A549 (cell line): ENCODE measurements around the gene CDK18. TPM values are rescaled to one million over a fixed set of nuclear protein-coding genes. Genes with fewer than 3 reads are reported as not detected.

Source experiments
- ATAC-seq, 2 experiments: fragments of 200-7000 bp in 1 of 2; fragments of >200 bp in 1 of 2; cut with Nextera tagmentation in 1 of 2; cut with Tn5 transposase in 1 of 2; 3 replicates each; pipeline versions ENCODE4 v1.8.0 to v1.9.1; 2018 to 2020; ENCODE audit warnings: mild to moderate bottlenecking in 1 of 2, moderate library complexity in 1 of 2
- CTCF ChIA-PET: fragments of 300-600 bp; sonication (Branson Sonifier 250); formaldehyde crosslinking; extraction: SDS; loops from one replicate; lab custom pipeline; 2021; ENCODE audit warnings: antibody characterized with exemption, inconsistent platforms; lab: Yijun Ruan, JAX
- POLR2A ChIA-PET: fragments of 350-600 bp; formaldehyde crosslinking; extraction: SDS; loops from one replicate; lab custom pipeline; 2021; ENCODE audit warnings: antibody characterized with exemption, inconsistent platforms; lab: Yijun Ruan, JAX
- DNase-seq, 2 experiments: peaks; one replicate each; pipeline versions ENCODE4 v3.0.0 to v3.0.0-alpha.2; 2011 to 2016; ENCODE audit warnings: low read depth in 1 of 2, low spot score in 1 of 2
- FAIRE-seq: peaks from 2 replicates; lab custom pipeline; 2011; peaks lifted over from hg19 to GRCh38; lab: Jason Lieb, UNC
- H3K27ac ChIP-seq, 2 experiments: fragments of >200 bp; sonication (Bioruptor Twin); formaldehyde crosslinking; 3 replicates each; pipeline ENCODE4 v1.5.1; 2016 to 2017
- H3K4me1 ChIP-seq: fragments of >200 bp; sonication (Bioruptor Twin); formaldehyde crosslinking; 3 replicates; pipeline ENCODE4 v1.6.1; 2016
- H3K4me2 ChIP-seq: fragments of >200 bp; sonication (Bioruptor Twin); formaldehyde crosslinking; 3 replicates; pipeline ENCODE4 v1.6.1; 2016
- H3K4me3 ChIP-seq: fragments of >200 bp; sonication (Bioruptor Twin); formaldehyde crosslinking; 3 replicates; pipeline ENCODE4 v1.5.1; 2016
- H3K9me3 ChIP-seq: fragments of >200 bp; sonication (Bioruptor Twin); formaldehyde crosslinking; 3 replicates; pipeline ENCODE4 v1.6.1; 2016
- CBX2 ChIP-seq: fragments of 200-600 bp; sonication (generic); IDR thresholded peaks from 2 replicates; pipeline ENCODE4 v1.6.1; 2016; ENCODE audit warnings: low read depth, mild to moderate bottlenecking, borderline replicate concordance
- CBX8 ChIP-seq: fragments of 200-600 bp; sonication (generic); IDR thresholded peaks from 2 replicates; pipeline ENCODE4 v1.6.1; 2016
- CEBPB ChIP-seq, 2 experiments: fragments of >200 bp in 1 of 2; sonication (Bioruptor Twin) in 1 of 2; formaldehyde crosslinking in 1 of 2; IDR thresholded peaks; 2 replicates each; pipeline ENCODE4 v1.6.1; 2012 to 2016
- CHD2 ChIP-seq: fragments of 150-350 bp; IDR thresholded peaks from 2 replicates; pipeline ENCODE4 v1.6.1; 2014; ENCODE audit warnings: low read length; ENCODE audit not compliant: partially characterized antibody
- EHF ChIP-seq: fragments of 250-450 bp; sonication (Bioruptor Pico); IDR thresholded peaks from 2 replicates; pipeline ENCODE4 v1.5.0; 2020; ENCODE audit warnings: mild to moderate bottlenecking
- EHMT2 ChIP-seq: fragments of 200-600 bp; sonication (generic); IDR thresholded peaks from 2 replicates; pipeline ENCODE4 v1.6.1; 2016; ENCODE audit warnings: antibody characterized with exemption, low read depth, mild to moderate bottlenecking, moderate library complexity
- EP300 ChIP-seq, 2 experiments: fragments of >200 bp; sonication (Bioruptor Twin); formaldehyde crosslinking; IDR thresholded peaks; 2 replicates in 1 of 2; 3 replicates in 1 of 2; pipeline ENCODE4 v1.6.1; 2016 to 2017
- GATA3 ChIP-seq: IDR thresholded peaks from 2 replicates; pipeline ENCODE4 v1.6.1; 2012; ENCODE audit warnings: borderline replicate concordance
- JUNB ChIP-seq: fragments of >200 bp; sonication (Bioruptor Twin); formaldehyde crosslinking; IDR thresholded peaks from 2 replicates; pipeline ENCODE4 v1.6.1; 2016
- KDM5A ChIP-seq: fragments of 200-600 bp; sonication (generic); IDR thresholded peaks from 2 replicates; pipeline ENCODE4 v1.6.1; 2016; ENCODE audit warnings: antibody characterized with exemption, mild to moderate bottlenecking
- NPAS2 ChIP-seq: fragments of 250-450 bp; sonication (Bioruptor Pico); IDR thresholded peaks from 2 replicates; pipeline ENCODE4 v1.8.0; 2022; ENCODE audit warnings: mild to moderate bottlenecking, moderate library complexity, borderline replicate concordance
- POLR2AphosphoS2 ChIP-seq: conservative IDR thresholded peaks from 2 replicates; pipeline ENCODE4 v1.6.1; 2012; ENCODE audit warnings: low read length, improper control_type of control experiment, inconsistent platforms
- RFX5 ChIP-seq: fragments of 450-650 bp; IDR thresholded peaks from 2 replicates; pipeline ENCODE4 v1.7.1; 2014; ENCODE audit warnings: antibody characterized with exemption, mild to moderate bottlenecking, moderate library complexity
- ZNF302 ChIP-seq: fragments of 250-450 bp; sonication (Bioruptor Pico); IDR thresholded peaks from 2 replicates; pipeline ENCODE4 v1.9.0; 2021; ENCODE audit warnings: inconsistent platforms, mild to moderate bottlenecking, moderate library complexity
- ZSCAN20 ChIP-seq: fragments of 250-450 bp; sonication (Bioruptor Pico); IDR thresholded peaks from 2 replicates; pipeline ENCODE4 v1.8.0; 2022; ENCODE audit warnings: mild to moderate bottlenecking, moderate library complexity
- WGBS: methylation state at CpG from one replicate; pipeline ENCODE4 v1.1.6; 2017; ENCODE audit errors: missing lambda C conversion rate; 5-methylcytosine and 5-hydroxymethylcytosine counted together
- polyA plus RNA-seq, 4 experiments: library from polyadenylated mRNA; depleted of rRNA in 3 of 4; stranded (reverse); fragments of >200 nt; fragmentation: RNase III in 1 of 4; extraction: RNeasy Plus Mini Kit Qiagen cat#74134 plus additional on column Dnase treatment in 1 of 4; gene quantifications; 2 replicates in 3 of 4; 3 replicates in 1 of 4; pipeline ENCODE4 v1.2.3, GENCODE V29; 2011 to 2017
- TF ChIP-seq, protein P1 (sequence below): IDR thresholded peaks from 2 replicates; pipeline ENCODE4 v1.6.1; 2012
- TF ChIP-seq, protein P2 (sequence below): fragments of >200 bp; sonication (Bioruptor Twin); formaldehyde crosslinking; IDR thresholded peaks from 2 replicates; pipeline ENCODE4 v1.6.1; 2016
- TF ChIP-seq, protein P3 (sequence below): fragments of 250-450 bp; sonication (Bioruptor Pico); IDR thresholded peaks from 2 replicates; pipeline ENCODE4 v1.5.0; 2020; ENCODE audit warnings: low read depth, mild to moderate bottlenecking, moderate library complexity
- TF ChIP-seq, protein P4 (sequence below): fragments of 450-650 bp; IDR thresholded peaks from 2 replicates; pipeline ENCODE4 v1.6.1; 2014; ENCODE audit warnings: antibody characterized with exemption
- TF ChIP-seq, protein P5 (sequence below): fragments of >200 bp; sonication (Bioruptor Twin); formaldehyde crosslinking; IDR thresholded peaks from 3 replicates; pipeline ENCODE4 v1.6.1; 2016
- TF ChIP-seq, protein P6 (sequence below): fragments of 150-350 bp; IDR thresholded peaks from 2 replicates; pipeline ENCODE4 v1.6.1; 2014; ENCODE audit warnings: low read depth, mild to moderate bottlenecking, low read length

The CDK18 gene
- polyA plus RNA-seq, 2 of the 4 experiments (the other 2 are of a cell fraction), result 0.75 to 2.0 TPM

DNA sequence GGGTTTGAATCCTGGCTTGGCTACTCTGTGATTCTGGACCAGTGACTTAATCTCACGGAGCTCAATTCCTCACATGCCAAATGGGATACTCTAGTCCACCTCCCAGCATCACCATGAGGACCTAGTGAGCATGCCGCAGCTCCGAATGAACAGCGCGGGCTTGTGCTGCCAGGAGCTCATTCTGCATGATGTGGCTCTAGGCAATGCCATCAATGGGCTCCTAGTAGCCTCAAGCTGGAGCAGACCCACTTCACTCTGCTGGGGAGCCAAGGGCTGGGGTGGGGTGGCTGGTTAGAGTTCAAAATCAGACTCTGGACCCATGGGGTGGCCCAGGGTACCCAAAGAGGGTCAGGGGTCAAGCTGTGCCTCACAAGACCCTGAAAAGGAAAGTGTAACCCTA, 41.5 kb downstream of the CDK18 start:
- DNase-seq, result no peak
- Histone ChIP-seq H3K27ac (no peak overlapping the region), H3K4me2 (no peak overlapping the region), H3K9me3 (no peaks in the 10 kb centered on the region)
- CTCF ChIA-PET, result interaction anchor here (0.8 to 3.6 kb wide), 5 partner anchors 11 to 112 kb away, joined by 3 to 16 read pairs (median 6); no protein-coding TSS in a partner anchor
- FAIRE-seq, result no peak
- TF ChIP-seq EHF (CRISPR knock-in tag), result no peak
- TF ChIP-seq, all 56 proteins: peak for 0
- H3K4me1 ChIP-seq, result peaks cover 9% of the 10 kb centered on the region; the same call in 2 of the 3 replicates
- H3K4me3 ChIP-seq, result no peak overlapping the region
- POLR2A ChIA-PET, result no interaction called here
- no peak for ATAC-seq
- 78% methylated on average over 5 of the region's 5 CpGs for WGBS

DNA sequence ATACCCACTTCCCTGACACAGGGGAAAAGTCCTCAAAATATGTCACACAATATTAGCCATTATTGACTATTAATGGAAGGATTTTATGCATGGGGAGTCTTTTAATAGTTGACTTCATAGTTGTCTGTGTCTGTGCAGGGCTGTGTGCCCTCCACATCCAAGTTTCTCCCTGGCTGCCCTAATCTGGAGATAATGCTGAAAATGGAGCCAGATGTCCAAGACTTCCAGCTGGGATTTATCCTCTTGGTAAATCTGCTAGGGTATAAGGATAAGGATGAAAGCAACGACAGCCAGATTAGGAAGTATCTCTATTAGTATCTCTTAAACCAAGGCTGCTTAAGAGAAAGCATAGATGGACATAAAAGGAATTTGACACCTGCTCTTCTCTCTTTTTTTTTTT, 42.1 kb downstream of the CDK18 start:
- H3K9me3 ChIP-seq, result no peaks in the 10 kb centered on the region
- peaks cover 9% of the 10 kb centered on the region; the same call in 2 of the 3 replicates for H3K4me1 ChIP-seq
- no peak for ATAC-seq
- TF ChIP-seq GATA3, result no peak
- no peak for TF ChIP-seq CBX8
- no peak for TF ChIP-seq KDM5A
- TF ChIP-seq NPAS2 (CRISPR knock-in tag), result no peak
- TF ChIP-seq, all 56 proteins: peak for 0
- 88% methylated on average over 1 of the region's 1 CpG for WGBS
- CTCF ChIA-PET, result interaction anchor here (0.8 to 3.6 kb wide), 5 partner anchors 10 to 112 kb away, joined by 3 to 16 read pairs (median 6); no protein-coding TSS in a partner anchor
- DNase-seq (no peak), FAIRE-seq (no peak)
- H3K4me3 ChIP-seq, result no peak overlapping the region
- H3K27ac ChIP-seq, result no peak overlapping the region
- POLR2A ChIA-PET, result no interaction called here
- H3K4me2 ChIP-seq, result no peak overlapping the region

DNA sequence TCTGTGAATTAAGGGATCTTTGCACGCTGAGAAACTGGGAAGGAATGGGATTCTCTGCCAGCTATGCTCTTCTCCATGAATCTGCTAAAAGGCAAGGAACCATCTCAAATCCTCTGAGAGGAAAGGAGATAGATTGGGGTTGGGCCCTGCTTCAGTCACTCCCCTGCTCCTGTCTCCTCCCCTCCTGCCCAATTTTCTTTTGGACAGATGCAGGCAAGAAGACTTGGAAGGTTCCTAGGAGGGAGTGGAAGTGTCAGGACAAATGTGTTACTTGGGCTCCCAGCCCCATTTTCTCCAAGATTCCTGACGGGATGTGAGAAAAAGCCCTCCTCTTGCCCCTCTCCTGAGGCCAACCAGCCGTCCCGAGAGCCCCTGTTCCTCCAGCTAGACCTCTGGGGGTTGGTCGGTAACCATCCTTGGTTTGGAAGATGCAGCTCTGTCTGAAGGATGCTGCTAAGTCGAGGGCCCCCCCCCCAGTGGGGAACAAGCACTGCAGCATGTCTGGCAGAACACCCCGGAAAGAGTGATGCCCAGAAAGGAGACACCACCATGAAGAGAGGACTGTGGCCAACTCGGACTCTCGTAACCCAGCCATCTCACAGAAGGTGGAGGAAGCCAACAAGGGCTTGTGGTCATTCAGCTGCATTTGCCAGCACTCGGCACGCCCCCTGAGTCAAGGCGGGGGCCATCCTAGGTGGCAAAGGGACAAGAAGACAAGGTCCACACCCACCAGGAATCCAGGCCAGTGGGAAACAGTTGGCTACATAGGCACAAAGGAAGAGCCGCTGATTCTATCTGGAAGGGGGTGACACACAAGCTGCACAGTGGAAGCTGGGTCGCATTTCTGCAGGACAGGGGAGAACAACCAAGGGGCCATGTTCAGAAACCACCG, 43.7 kb downstream of the CDK18 start:
- no peak for FAIRE-seq
- ChIA-PET CTCF (interaction anchor here (1.2 to 3.9 kb wide), 5 partner anchors 19 to 151 kb away, joined by 3 to 25 read pairs (median 12); no protein-coding TSS in a partner anchor), POLR2A (no interaction called here)
- Histone ChIP-seq H3K27ac (no peak overlapping the region), H3K4me2 (no peak overlapping the region), H3K4me3 (no peak overlapping the region), H3K9me3 (no peaks in the 10 kb centered on the region), H3K4me1 (peaks cover 9% of the 10 kb centered on the region; the same call in 2 of the 3 replicates)
- 49% methylated on average over 15 of the region's 15 CpGs for WGBS
- TF ChIP-seq, protein P1, sequence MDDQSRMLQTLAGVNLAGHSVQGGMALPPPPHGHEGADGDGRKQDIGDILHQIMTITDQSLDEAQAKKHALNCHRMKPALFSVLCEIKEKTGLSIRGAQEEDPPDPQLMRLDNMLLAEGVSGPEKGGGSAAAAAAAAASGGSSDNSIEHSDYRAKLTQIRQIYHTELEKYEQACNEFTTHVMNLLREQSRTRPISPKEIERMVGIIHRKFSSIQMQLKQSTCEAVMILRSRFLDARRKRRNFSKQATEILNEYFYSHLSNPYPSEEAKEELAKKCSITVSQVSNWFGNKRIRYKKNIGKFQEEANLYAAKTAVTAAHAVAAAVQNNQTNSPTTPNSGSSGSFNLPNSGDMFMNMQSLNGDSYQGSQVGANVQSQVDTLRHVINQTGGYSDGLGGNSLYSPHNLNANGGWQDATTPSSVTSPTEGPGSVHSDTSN, result no peak
- TF ChIP-seq, protein P2, sequence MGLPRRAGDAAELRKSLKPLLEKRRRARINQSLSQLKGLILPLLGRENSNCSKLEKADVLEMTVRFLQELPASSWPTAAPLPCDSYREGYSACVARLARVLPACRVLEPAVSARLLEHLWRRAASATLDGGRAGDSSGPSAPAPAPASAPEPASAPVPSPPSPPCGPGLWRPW, result no peak
- TF ChIP-seq, protein P3, sequence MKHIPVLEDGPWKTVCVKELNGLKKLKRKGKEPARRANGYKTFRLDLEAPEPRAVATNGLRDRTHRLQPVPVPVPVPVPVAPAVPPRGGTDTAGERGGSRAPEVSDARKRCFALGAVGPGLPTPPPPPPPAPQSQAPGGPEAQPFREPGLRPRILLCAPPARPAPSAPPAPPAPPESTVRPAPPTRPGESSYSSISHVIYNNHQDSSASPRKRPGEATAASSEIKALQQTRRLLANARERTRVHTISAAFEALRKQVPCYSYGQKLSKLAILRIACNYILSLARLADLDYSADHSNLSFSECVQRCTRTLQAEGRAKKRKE (CRISPR knock-in tag), result no peak
- no peak for TF ChIP-seq ZNF302 (CRISPR knock-in tag)
- TF ChIP-seq RFX5, result no peak
- TF ChIP-seq, protein P4, sequence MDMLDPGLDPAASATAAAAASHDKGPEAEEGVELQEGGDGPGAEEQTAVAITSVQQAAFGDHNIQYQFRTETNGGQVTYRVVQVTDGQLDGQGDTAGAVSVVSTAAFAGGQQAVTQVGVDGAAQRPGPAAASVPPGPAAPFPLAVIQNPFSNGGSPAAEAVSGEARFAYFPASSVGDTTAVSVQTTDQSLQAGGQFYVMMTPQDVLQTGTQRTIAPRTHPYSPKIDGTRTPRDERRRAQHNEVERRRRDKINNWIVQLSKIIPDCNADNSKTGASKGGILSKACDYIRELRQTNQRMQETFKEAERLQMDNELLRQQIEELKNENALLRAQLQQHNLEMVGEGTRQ, result no peak
- no peak for TF ChIP-seq ZSCAN20 (CRISPR knock-in tag)
- TF ChIP-seq CEBPB (IDR thresholded peaks at IDR 0.05), result no peak
- TF ChIP-seq EP300 (IDR thresholded peaks at IDR 0.05), result no peak
- no peak for TF ChIP-seq POLR2AphosphoS2
- TF ChIP-seq JUNB, result no peak
- TF ChIP-seq CHD2, result no peak
- TF ChIP-seq, protein P5, sequence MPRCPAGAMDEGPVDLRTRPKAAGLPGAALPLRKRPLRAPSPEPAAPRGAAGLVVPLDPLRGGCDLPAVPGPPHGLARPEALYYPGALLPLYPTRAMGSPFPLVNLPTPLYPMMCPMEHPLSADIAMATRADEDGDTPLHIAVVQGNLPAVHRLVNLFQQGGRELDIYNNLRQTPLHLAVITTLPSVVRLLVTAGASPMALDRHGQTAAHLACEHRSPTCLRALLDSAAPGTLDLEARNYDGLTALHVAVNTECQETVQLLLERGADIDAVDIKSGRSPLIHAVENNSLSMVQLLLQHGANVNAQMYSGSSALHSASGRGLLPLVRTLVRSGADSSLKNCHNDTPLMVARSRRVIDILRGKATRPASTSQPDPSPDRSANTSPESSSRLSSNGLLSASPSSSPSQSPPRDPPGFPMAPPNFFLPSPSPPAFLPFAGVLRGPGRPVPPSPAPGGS, result no peak
- no peak for TF ChIP-seq EHMT2
- TF ChIP-seq, protein P6, sequence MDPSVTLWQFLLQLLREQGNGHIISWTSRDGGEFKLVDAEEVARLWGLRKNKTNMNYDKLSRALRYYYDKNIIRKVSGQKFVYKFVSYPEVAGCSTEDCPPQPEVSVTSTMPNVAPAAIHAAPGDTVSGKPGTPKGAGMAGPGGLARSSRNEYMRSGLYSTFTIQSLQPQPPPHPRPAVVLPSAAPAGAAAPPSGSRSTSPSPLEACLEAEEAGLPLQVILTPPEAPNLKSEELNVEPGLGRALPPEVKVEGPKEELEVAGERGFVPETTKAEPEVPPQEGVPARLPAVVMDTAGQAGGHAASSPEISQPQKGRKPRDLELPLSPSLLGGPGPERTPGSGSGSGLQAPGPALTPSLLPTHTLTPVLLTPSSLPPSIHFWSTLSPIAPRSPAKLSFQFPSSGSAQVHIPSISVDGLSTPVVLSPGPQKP, result no peak
- no peak for TF ChIP-seq CBX2
- DNase-seq, result no peak
- ATAC-seq, result no peak
